PC-3 (cell line): Measurements from ENCODE around the gene MTHFR. TPM values are rescaled to one million over a fixed set of nuclear protein-coding genes. Genes with fewer than 3 reads are reported as not detected.

Experiments
- ATAC-seq: fragments of 200-7000 bp; cut with Tn5 transposase; 2 replicates; pipeline ENCODE4 v1.9.1; 2020; ENCODE audit warnings: mild to moderate bottlenecking, moderate library complexity
- BruUV-seq: library from RNA; stranded (reverse); fragments of 400-500 nt; replicated peaks from 2 replicates; lab custom pipeline; 2021; lab: Mats Ljungman, UMichigan
- CTCF ChIA-PET: fragments of 300-600 bp; sonication (Branson Sonifier 250); formaldehyde crosslinking; loops from one replicate; lab custom pipeline; 2022; ENCODE audit warnings: antibody characterized with exemption; lab: Charles Lee
- POLR2A ChIA-PET: fragments of 300-600 bp; sonication (Branson Sonifier 250); formaldehyde crosslinking; loops from one replicate; lab custom pipeline; 2022; ENCODE audit warnings: antibody characterized with exemption; ENCODE audit not compliant: unreplicated experiment; lab: Charles Lee
- DNase-seq: peaks from one replicate; pipeline ENCODE4 v3.0.0-alpha.2; 2015
- H2AFZ ChIP-seq: fragments of 300-600 bp; sonication (generic); 2 replicates; pipeline ENCODE4 v1.6.0; 2016; ENCODE audit warnings: antibody characterized with exemption, low read length
- H3F3A ChIP-seq: fragments of 300-600 bp; sonication (generic); one replicate; pipeline ENCODE4 v1.6.0; 2017; ENCODE audit warnings: antibody characterized with exemption, low read length, control low read depth, mild to moderate bottlenecking; ENCODE audit not compliant: unreplicated experiment
- H3K27ac ChIP-seq: fragments of 300-600 bp; sonication (generic); 2 replicates; pipeline ENCODE4 v1.5.1; 2016; ENCODE audit warnings: mild to moderate bottlenecking, low read length
- H3K27me3 ChIP-seq: fragments of 300-600 bp; sonication (generic); 2 replicates; pipeline ENCODE4 v1.6.1; 2016; ENCODE audit warnings: low read length, mixed read lengths
- H3K36me3 ChIP-seq: fragments of 300-600 bp; sonication (generic); 2 replicates; pipeline ENCODE4 v1.6.1; 2016; ENCODE audit warnings: low read depth, mixed run types, low read length, mixed read lengths
- H3K4me1 ChIP-seq: fragments of 300-600 bp; sonication (generic); 2 replicates; pipeline ENCODE4 v1.5.1; 2016; ENCODE audit warnings: low read length; ENCODE audit not compliant: insufficient read depth
- H3K4me2 ChIP-seq: fragments of 300-600 bp; sonication (generic); 2 replicates; pipeline ENCODE4 v1.6.0; 2016; ENCODE audit warnings: low read length
- H3K4me3 ChIP-seq: fragments of 300-600 bp; sonication (generic); 2 replicates; pipeline ENCODE4 v1.5.1; 2016; ENCODE audit warnings: mild to moderate bottlenecking, low read length, mixed read lengths
- H3K79me2 ChIP-seq: fragments of 300-600 bp; sonication (generic); 2 replicates; pipeline ENCODE4 v1.6.1; 2017; ENCODE audit warnings: low read length, mixed read lengths
- H3K9ac ChIP-seq: fragments of 300-600 bp; sonication (generic); 2 replicates; pipeline ENCODE4 v1.6.0; 2016; ENCODE audit warnings: mild to moderate bottlenecking, low read length
- H3K9me2 ChIP-seq: fragments of 300-600 bp; sonication (generic); replicated peaks from 2 replicates; pipeline ENCODE4 v1.6.1; 2016; ENCODE audit warnings: mixed run types, low read length, mixed read lengths
- H3K9me3 ChIP-seq: fragments of 300-600 bp; sonication (generic); 2 replicates; pipeline ENCODE4 v1.6.1; 2016; ENCODE audit warnings: low read length, mixed read lengths
- H4K20me1 ChIP-seq: fragments of 300-600 bp; sonication (generic); 2 replicates; pipeline ENCODE4 v1.6.1; 2016; ENCODE audit warnings: low read length, mixed read lengths
- CTCF ChIP-seq: fragments of 300-600 bp; sonication (generic); conservative IDR thresholded peaks from 2 replicates; pipeline ENCODE4 v1.5.1; 2017; ENCODE audit warnings: antibody characterized with exemption, low read depth, mild to moderate bottlenecking, low read length
- EZH2 ChIP-seq: fragments of 300-600 bp; sonication (generic); IDR thresholded peaks from one replicate; pipeline ENCODE4 v1.6.1; 2017; ENCODE audit warnings: antibody characterized with exemption, mild to moderate bottlenecking, low read length; ENCODE audit not compliant: unreplicated experiment
- EZH2phosphoT487 ChIP-seq: fragments of 300-600 bp; sonication (generic); IDR thresholded peaks from 2 replicates; pipeline ENCODE4 v1.6.1; 2018; ENCODE audit warnings: mild to moderate bottlenecking, antibody characterized with exemption, low read length, borderline replicate concordance
- intact Hi-C: fragments of 100-400 bp; cut with micrococcal nuclease; formaldehyde crosslinking; loops from 2 replicates; pipeline ENCODE4 v1.9.0; 2023
- total RNA-seq: library from RNA; depleted of rRNA; stranded (reverse); fragments of >200 nt; gene quantifications from 2 replicates; pipeline ENCODE4 v1.2.3, GENCODE V29; 2014

MTHFR gene
- total RNA-seq, 1 experiment from 2014 or later: 13.2 TPM

GRCh38 chr1:11800756-11801433 lies 4.9 kb downstream of the MTHFR start:
- Histone ChIP-seq H3K9me3 (no peaks in the 10 kb centered on the region), H3K9ac (no peak overlapping the region), H2AFZ (no peak overlapping the region), H3K4me2 (no peak overlapping the region), H3F3A (no peaks in the 10 kb centered on the region), H3K79me2 (no peaks in the 10 kb centered on the region), H3K27me3 (no peaks in the 10 kb centered on the region), H3K9me2 (no peaks in the 10 kb centered on the region), H4K20me1 (no peaks in the 10 kb centered on the region), H3K27ac (no peak overlapping the region), H3K4me1 (peaks cover 33% of the 10 kb centered on the region), H3K4me3 (no peak overlapping the region), H3K36me3 (no peaks in the 10 kb centered on the region)
- POLR2A ChIA-PET: no interaction called here
- CTCF ChIA-PET: interaction anchor here (0.7 kb wide), 1 partner anchor 218 kb away, joined by 6 read pairs; the partner anchor contains the start of gene MIIP
- DNase-seq: no peak
- intact Hi-C loops: no loop called here
- ATAC-seq: no peak
- no TSS peak for BruUV-seq
- TF ChIP-seq EZH2: no peak
- TF ChIP-seq EZH2phosphoT487: no peak
- no peak for TF ChIP-seq CTCF

GRCh38 chr1:11800391-11800755 lies 5.4 kb downstream of the MTHFR start:
- ChIA-PET POLR2A (no interaction called here), CTCF (no interaction called here)
- Histone ChIP-seq H3K4me3 (no peak overlapping the region), H3K27ac (no peak overlapping the region), H3K9ac (no peak overlapping the region), H3F3A (no peaks in the 10 kb centered on the region), H3K4me2 (no peak overlapping the region), H3K36me3 (no peaks in the 10 kb centered on the region), H3K9me3 (no peaks in the 10 kb centered on the region), H2AFZ (no peak overlapping the region), H3K79me2 (no peaks in the 10 kb centered on the region), H3K9me2 (no peaks in the 10 kb centered on the region), H4K20me1 (no peaks in the 10 kb centered on the region), H3K4me1 (peaks cover 33% of the 10 kb centered on the region), H3K27me3 (no peaks in the 10 kb centered on the region)
- BruUV-seq: no TSS peak
- TF ChIP-seq CTCF (no peak), EZH2 (no peak), EZH2phosphoT487 (no peak)
- ATAC-seq (no peak), DNase-seq (no peak)
- intact Hi-C loops: no loop called here

- no peak overlapping the region for H3K4me2 ChIP-seq
- no TSS peak for BruUV-seq
- TF ChIP-seq EZH2phosphoT487 (no peak), CTCF (no peak), EZH2 (no peak)
- no peaks in the 10 kb centered on the region for H3K36me3 ChIP-seq
- H3K4me1 ChIP-seq: peaks cover 29% of the 10 kb centered on the region
- DNase-seq: no peak
- no peaks in the 10 kb centered on the region for H3F3A ChIP-seq
- no peak overlapping the region for H3K9ac ChIP-seq
- ATAC-seq: no peak
- intact Hi-C loops: no loop called here
- H3K9me2 ChIP-seq: no peaks in the 10 kb centered on the region
- no peak overlapping the region for H3K27ac ChIP-seq
- ChIA-PET CTCF (no interaction called here), POLR2A (no interaction called here)
- H3K79me2 ChIP-seq: no peaks in the 10 kb centered on the region
- no peak overlapping the region for H3K4me3 ChIP-seq
- no peak overlapping the region for H2AFZ ChIP-seq
- H3K27me3 ChIP-seq: no peaks in the 10 kb centered on the region
- H4K20me1 ChIP-seq: no peaks in the 10 kb centered on the region
- no peaks in the 10 kb centered on the region for H3K9me3 ChIP-seq
Measured at GRCh38 chr1:11799896-11800295, 5.9 kb downstream of the MTHFR start.
